Activated T-cell treated with anti-CD3 and anti-CD28 coated beads for 1 hour (primary cell): Measurements from ENCODE around the gene PSORS1C2.
"Not testable (repeated sequence)": the region's sequence is repeated elsewhere in the genome, so short reads cannot be mapped to it uniquely, and the experiment has no call there.

Experiments
- DNase-seq: peaks from one replicate; pipeline ENCODE4 v3.0.0-alpha.2; 2020; ENCODE audit warnings: low read depth

The PSORS1C2 gene

GRCh38 chr6:31165986-31166385 lies 27.1 kb upstream of the PSORS1C2 start:
- DNase-seq: no peak

GRCh38 chr6:31165064-31165832 lies 26.4 kb upstream of the PSORS1C2 start:
- DNase-seq: not testable (repeated sequence)

- not testable (repeated sequence) for DNase-seq
Observed at GRCh38 chr6:31164475-31165063, 25.7 kb upstream of the PSORS1C2 start.

- no peak for DNase-seq
Observed at GRCh38 chr6:31163922-31164321, 25.1 kb upstream of the PSORS1C2 start.

GRCh38 chr6:31162463-31163165 lies 23.7 kb upstream of the PSORS1C2 start:
- no peak for DNase-seq

- DNase-seq: no peak
Observed at GRCh38 chr6:31161216-31162126, 22.6 kb upstream of the PSORS1C2 start.

GRCh38 chr6:31158863-31159855 lies 20.3 kb upstream of the PSORS1C2 start:
- DNase-seq: no peak

GRCh38 chr6:31158140-31158862 lies 19.4 kb upstream of the PSORS1C2 start, which contains the start of gene TCF19:
Gene TCF19, plus strand, starts transcription at chr6:31158589. Its CDS starts 881 bp downstream, at chr6:31159470.
- DNase-seq: peak; percentile 99

- no peak for DNase-seq
Observed at GRCh38 chr6:31157513-31158139, 18.8 kb upstream of the PSORS1C2 start, which contains the start of gene CCHCR1. Gene CCHCR1, minus strand, starts transcription at chr6:31157802. Its CDS starts 202 bp downstream, at chr6:31157600.

- DNase-seq: no peak
Observed at GRCh38 chr6:31156641-31157040, 17.8 kb upstream of the PSORS1C2 start.

- DNase-seq: no peak
Observed at GRCh38 chr6:31154436-31154835, 15.6 kb upstream of the PSORS1C2 start.

- DNase-seq: no peak
Observed at GRCh38 chr6:31152781-31153180, 13.9 kb upstream of the PSORS1C2 start.

GRCh38 chr6:31149827-31150447 lies 11.1 kb upstream of the PSORS1C2 start:
- DNase-seq: no peak

- no peak for DNase-seq
Observed at GRCh38 chr6:31145386-31145785, 6.5 kb upstream of the PSORS1C2 start.

GRCh38 chr6:31144970-31145340 lies 6.1 kb upstream of the PSORS1C2 start:
- no peak for DNase-seq

GRCh38 chr6:31144296-31144969 lies 5.6 kb upstream of the PSORS1C2 start:
- DNase-seq: no peak

GRCh38 chr6:31143148-31143547 lies 4.3 kb upstream of the PSORS1C2 start:
- DNase-seq: no peak

GRCh38 chr6:31142361-31142761 lies 3.5 kb upstream of the PSORS1C2 start:
- no peak for DNase-seq
